PC-9 (cell line): ENCODE data around the gene LAMP5.

Source experiments
- EZH2 ChIP-seq: fragments of 200-600 bp; sonication (generic); IDR thresholded peaks from 2 replicates; pipeline ENCODE4 v1.8.0; 2017; ENCODE audit warnings: antibody characterized with exemption, low read depth
- TF ChIP-seq, protein P1 (sequence below): fragments of 200-600 bp; sonication (generic); conservative IDR thresholded peaks from 2 replicates; pipeline ENCODE4 v1.6.1; 2017; ENCODE audit warnings: mixed run types, antibody characterized with exemption, mild to moderate bottlenecking, moderate library complexity

DNA sequence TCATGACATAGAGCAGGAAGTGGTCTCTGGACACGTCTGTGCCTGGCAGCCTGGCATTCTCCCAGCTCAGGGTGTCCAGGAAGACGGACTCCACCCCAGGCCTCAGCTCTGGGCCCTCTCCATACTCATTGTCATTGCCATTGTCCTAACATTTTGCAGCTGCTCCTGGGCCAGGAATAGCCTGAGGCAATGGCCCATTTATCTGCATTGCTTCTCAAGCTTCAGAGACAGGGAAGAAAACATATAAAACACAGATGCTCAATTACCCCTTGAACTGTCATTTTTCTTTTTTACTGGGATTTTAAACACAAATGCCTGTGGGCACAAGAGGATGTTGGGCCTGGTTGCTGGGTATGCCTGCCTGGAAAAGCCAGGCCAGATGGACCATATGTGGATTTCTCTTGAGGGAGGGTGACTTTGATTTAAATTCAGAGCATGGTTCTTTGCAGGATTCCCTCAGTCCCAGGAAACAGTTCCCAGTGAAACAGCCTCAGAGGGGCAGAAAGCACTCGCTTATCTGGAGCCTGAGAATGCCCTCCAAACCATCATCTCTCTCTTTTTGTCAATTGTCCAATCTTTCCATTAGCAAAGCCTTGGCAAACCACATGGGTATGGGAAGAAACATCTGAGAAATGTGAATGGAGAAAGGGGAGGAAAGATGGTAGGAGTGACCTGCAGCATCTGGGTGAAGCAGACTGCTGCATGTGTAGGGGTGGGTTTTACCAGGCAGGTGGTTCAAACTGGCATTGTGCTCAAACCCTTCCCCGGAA, 17.9 kb downstream of the LAMP5 start:
- TF ChIP-seq, protein P1, sequence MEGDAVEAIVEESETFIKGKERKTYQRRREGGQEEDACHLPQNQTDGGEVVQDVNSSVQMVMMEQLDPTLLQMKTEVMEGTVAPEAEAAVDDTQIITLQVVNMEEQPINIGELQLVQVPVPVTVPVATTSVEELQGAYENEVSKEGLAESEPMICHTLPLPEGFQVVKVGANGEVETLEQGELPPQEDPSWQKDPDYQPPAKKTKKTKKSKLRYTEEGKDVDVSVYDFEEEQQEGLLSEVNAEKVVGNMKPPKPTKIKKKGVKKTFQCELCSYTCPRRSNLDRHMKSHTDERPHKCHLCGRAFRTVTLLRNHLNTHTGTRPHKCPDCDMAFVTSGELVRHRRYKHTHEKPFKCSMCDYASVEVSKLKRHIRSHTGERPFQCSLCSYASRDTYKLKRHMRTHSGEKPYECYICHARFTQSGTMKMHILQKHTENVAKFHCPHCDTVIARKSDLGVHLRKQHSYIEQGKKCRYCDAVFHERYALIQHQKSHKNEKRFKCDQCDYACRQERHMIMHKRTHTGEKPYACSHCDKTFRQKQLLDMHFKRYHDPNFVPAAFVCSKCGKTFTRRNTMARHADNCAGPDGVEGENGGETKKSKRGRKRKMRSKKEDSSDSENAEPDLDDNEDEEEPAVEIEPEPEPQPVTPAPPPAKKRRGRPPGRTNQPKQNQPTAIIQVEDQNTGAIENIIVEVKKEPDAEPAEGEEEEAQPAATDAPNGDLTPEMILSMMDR, result no peak
- no peak for TF ChIP-seq EZH2
